SK-N-MC (cell line): Measurements from ENCODE around the gene SLFNL1.

Experiments used
- EZH2 ChIP-seq: fragments of 200-600 bp; sonication (generic); IDR thresholded peaks from one replicate; pipeline ENCODE4 v1.6.1; 2017; ENCODE audit warnings: antibody characterized with exemption
- FOXP2 ChIP-seq: optimal IDR thresholded peaks from 2 replicates; pipeline ENCODE3; 2011; ENCODE audit warnings: mild to moderate bottlenecking, moderate library complexity; ENCODE audit not compliant: insufficient read depth; ENCODE audit errors: extremely low read length, control extremely low read depth
- POLR2AphosphoS5 ChIP-seq: IDR thresholded peaks from 2 replicates; pipeline ENCODE4 v1.6.1; 2012; ENCODE audit warnings: mild to moderate bottlenecking, low read depth, low read length, borderline replicate concordance

DNA sequence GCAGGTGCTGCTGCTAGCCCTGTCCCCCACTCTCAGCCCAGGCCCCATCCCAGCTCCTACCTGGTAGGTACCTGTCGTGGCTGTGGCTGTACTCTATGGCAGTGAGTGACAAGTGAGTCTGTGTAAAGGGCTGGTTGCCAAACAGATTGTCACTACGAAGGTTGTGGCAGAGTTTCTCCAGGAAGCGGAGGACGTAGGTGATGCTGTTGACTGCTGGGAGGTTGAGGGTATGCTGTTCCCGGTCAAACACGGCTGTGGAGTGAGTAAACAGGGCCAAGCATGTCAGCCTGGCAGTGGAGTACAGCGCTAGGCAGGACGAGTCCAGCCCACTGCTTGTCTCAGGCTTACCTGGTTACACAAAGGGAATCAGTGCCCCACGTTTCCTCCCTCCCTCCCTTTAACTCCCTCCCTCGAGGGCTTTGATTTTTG is 24.8 kb upstream of the SLFNL1 start:
- TF ChIP-seq EZH2, result no peak
- TF ChIP-seq POLR2AphosphoS5, result no peak
- no peak for TF ChIP-seq FOXP2
